Prostate gland (tissue), 2 donors: ENCODE data around the gene RMDN2.

Experiments used
- CTCF ChIP-seq, 4 experiments: fragments of 200-600 bp in 2 of 4; fragments of 450-650 bp in 2 of 4; sonication (generic) in 2 of 4; IDR thresholded peaks; 1 replicate in 3 of 4; 2 replicates in 1 of 4; pipeline ENCODE4 v1.5.1; 2016 to 2019; ENCODE audit warnings: antibody characterized with exemption in 4 of 4, mild to moderate bottlenecking in 2 of 4, moderate library complexity in 2 of 4
- POLR2A ChIP-seq: fragments of 450-650 bp; IDR thresholded peaks from one replicate; pipeline ENCODE4 v1.6.1; 2016; ENCODE audit warnings: antibody characterized with exemption, mild to moderate bottlenecking

GRCh38 chr2:37894047-37894446 lies 31.0 kb upstream of the RMDN2 start:
- TF ChIP-seq POLR2A (no peak), CTCF (IDR thresholded peaks at IDR 0.05) (no peak)
